GM11168 (cell line): ENCODE results near the gene MCF2L.
"Not testable (repeated sequence)": the region's sequence is repeated elsewhere in the genome, so short reads cannot be mapped to it uniquely, and the experiment has no call there.

Experiments
- in situ Hi-C: fragments of 300-500 bp; cut with MboI; formaldehyde crosslinking; loops from one replicate; pipeline ENCODE4 v1.12.0; 2022; ENCODE audit warnings: low sequenced_read_pairs; ENCODE audit not compliant: unreplicated experiment

Gene MCF2L

GRCh38 chr13:113105032-113105920 is 136.3 kb downstream of the MCF2L start, which contains the start of gene F7:
Gene F7, plus strand, starts transcription at chr13:113105791. Its CDS starts 51 bp downstream, at chr13:113105842.
- in situ Hi-C loops = no loop called here

- in situ Hi-C loops = no loop called here
Observed at GRCh38 chr13:113105921-113106452, 137.0 kb downstream of the MCF2L start.

- in situ Hi-C loops = no loop called here
Observed at GRCh38 chr13:113106711-113107351, 137.8 kb downstream of the MCF2L start.

- in situ Hi-C loops = not testable (repeated sequence)
Observed at GRCh38 chr13:113108521-113108920, 139.5 kb downstream of the MCF2L start.

- in situ Hi-C loops = no loop called here
Observed at GRCh38 chr13:113109151-113110047, 140.4 kb downstream of the MCF2L start.

GRCh38 chr13:113110048-113110851 is 141.2 kb downstream of the MCF2L start:
- in situ Hi-C loops = no loop called here

- in situ Hi-C loops = no loop called here
Observed at GRCh38 chr13:113110852-113111315, 141.9 kb downstream of the MCF2L start.

GRCh38 chr13:113111821-113112220 is 142.8 kb downstream of the MCF2L start:
- in situ Hi-C loops = not testable (repeated sequence)

GRCh38 chr13:113112475-113112874 is 143.5 kb downstream of the MCF2L start:
- in situ Hi-C loops = not testable (repeated sequence)

GRCh38 chr13:113112893-113113845 is 144.2 kb downstream of the MCF2L start:
- in situ Hi-C loops = no loop called here

GRCh38 chr13:113113846-113114271 is 144.8 kb downstream of the MCF2L start:
- in situ Hi-C loops = no loop called here

GRCh38 chr13:113114511-113115362 is 145.7 kb downstream of the MCF2L start:
- in situ Hi-C loops = no loop called here

GRCh38 chr13:113115363-113116205 is 146.6 kb downstream of the MCF2L start:
- in situ Hi-C loops = no loop called here

- in situ Hi-C loops = no loop called here
Observed at GRCh38 chr13:113116206-113116800, 147.3 kb downstream of the MCF2L start.

GRCh38 chr13:113116871-113117271 is 147.9 kb downstream of the MCF2L start:
- in situ Hi-C loops = no loop called here

GRCh38 chr13:113117335-113117872 is 148.4 kb downstream of the MCF2L start:
- in situ Hi-C loops = no loop called here
